Measurements from ENCODE around the gene MRPL42.
A peak's percentile ranks its signal among the peaks of the same experiment; 100 is the strongest.

Gene MRPL42

GRCh38 chr12:93449277-93449676 is 18.0 kb upstream of the MRPL42 start:
- Histone ChIP-seq H3K9me3 (ENCODE audit: control insufficient read depth, low read length) (no peaks in the 10 kb centered on the region), H3K4me3 (ENCODE audit: low read length) (no peak overlapping the region), H3K9ac (ENCODE audit: low read length) (no peak overlapping the region), H3K4me1 (ENCODE audit: control insufficient read depth, insufficient read depth, low read length) (no peaks in the 10 kb centered on the region), H3K27me3 (replicated peaks; ENCODE audit: control insufficient read depth, insufficient read depth, low read length) (no peaks in the 10 kb centered on the region), H3K36me3 (ENCODE audit: control insufficient read depth, insufficient read depth, low read length, severe bottlenecking) (no peaks in the 10 kb centered on the region)
- no peak for DNase-seq (ENCODE audit: low read depth)

- Histone ChIP-seq H3K9me3 (ENCODE audit: control insufficient read depth, low read length) (no peaks in the 10 kb centered on the region), H3K27me3 (replicated peaks; ENCODE audit: control insufficient read depth, insufficient read depth, low read length) (no peaks in the 10 kb centered on the region), H3K4me3 (ENCODE audit: low read length) (no peak overlapping the region), H3K4me1 (ENCODE audit: control insufficient read depth, insufficient read depth, low read length) (no peaks in the 10 kb centered on the region), H3K36me3 (ENCODE audit: control insufficient read depth, insufficient read depth, low read length, severe bottlenecking) (no peaks in the 10 kb centered on the region), H3K9ac (ENCODE audit: low read length) (no peak overlapping the region)
- no peak for DNase-seq (ENCODE audit: low read depth)
Measured at GRCh38 chr12:93451423-93452158, 15.7 kb upstream of the MRPL42 start.

- no peaks in the 10 kb centered on the region for H3K27me3 ChIP-seq (replicated peaks; ENCODE audit: control insufficient read depth, insufficient read depth, low read length)
- no peaks in the 10 kb centered on the region for H3K9me3 ChIP-seq (ENCODE audit: control insufficient read depth, low read length)
- peak; percentile 32 for DNase-seq (ENCODE audit: low read depth)
- no peaks in the 10 kb centered on the region for H3K36me3 ChIP-seq (ENCODE audit: control insufficient read depth, insufficient read depth, low read length, severe bottlenecking)
- no peak overlapping the region for H3K9ac ChIP-seq (ENCODE audit: low read length)
- no peaks in the 10 kb centered on the region for H3K4me1 ChIP-seq (ENCODE audit: control insufficient read depth, insufficient read depth, low read length)
- H3K4me3 ChIP-seq (ENCODE audit: low read length): no peak overlapping the region
Measured at GRCh38 chr12:93453633-93454032, 13.7 kb upstream of the MRPL42 start.

- H3K4me3 ChIP-seq (ENCODE audit: low read length): no peak overlapping the region
- no peaks in the 10 kb centered on the region for H3K9me3 ChIP-seq (ENCODE audit: control insufficient read depth, low read length)
- DNase-seq (ENCODE audit: low read depth): no peak
- H3K9ac ChIP-seq (ENCODE audit: low read length): no peak overlapping the region
- no peaks in the 10 kb centered on the region for H3K27me3 ChIP-seq (replicated peaks; ENCODE audit: control insufficient read depth, insufficient read depth, low read length)
- no peaks in the 10 kb centered on the region for H3K36me3 ChIP-seq (ENCODE audit: control insufficient read depth, insufficient read depth, low read length, severe bottlenecking)
- H3K4me1 ChIP-seq (ENCODE audit: control insufficient read depth, insufficient read depth, low read length): no peaks in the 10 kb centered on the region
Measured at GRCh38 chr12:93456077-93456476, 11.2 kb upstream of the MRPL42 start.

- Histone ChIP-seq H3K36me3 (ENCODE audit: control insufficient read depth, insufficient read depth, low read length, severe bottlenecking) (no peaks in the 10 kb centered on the region), H3K9me3 (ENCODE audit: control insufficient read depth, low read length) (no peaks in the 10 kb centered on the region), H3K27me3 (replicated peaks; ENCODE audit: control insufficient read depth, insufficient read depth, low read length) (no peaks in the 10 kb centered on the region), H3K9ac (ENCODE audit: low read length) (no peak overlapping the region), H3K4me1 (ENCODE audit: control insufficient read depth, insufficient read depth, low read length) (no peaks in the 10 kb centered on the region), H3K4me3 (ENCODE audit: low read length) (no peak overlapping the region)
- DNase-seq (ENCODE audit: low read depth): no peak
Measured at GRCh38 chr12:93459097-93459496, 8.2 kb upstream of the MRPL42 start.

- Histone ChIP-seq H3K9me3 (ENCODE audit: control insufficient read depth, low read length) (no peaks in the 10 kb centered on the region), H3K27me3 (replicated peaks; ENCODE audit: control insufficient read depth, insufficient read depth, low read length) (no peaks in the 10 kb centered on the region), H3K4me1 (ENCODE audit: control insufficient read depth, insufficient read depth, low read length) (no peaks in the 10 kb centered on the region), H3K4me3 (ENCODE audit: low read length) (no peak overlapping the region), H3K9ac (ENCODE audit: low read length) (no peak overlapping the region), H3K36me3 (ENCODE audit: control insufficient read depth, insufficient read depth, low read length, severe bottlenecking) (no peaks in the 10 kb centered on the region)
- no peak for DNase-seq (ENCODE audit: low read depth)
Measured at GRCh38 chr12:93460003-93460402, 7.3 kb upstream of the MRPL42 start.

- no peaks in the 10 kb centered on the region for H3K4me1 ChIP-seq (ENCODE audit: control insufficient read depth, insufficient read depth, low read length)
- H3K9ac ChIP-seq (ENCODE audit: low read length): no peak overlapping the region
- no peaks in the 10 kb centered on the region for H3K36me3 ChIP-seq (ENCODE audit: control insufficient read depth, insufficient read depth, low read length, severe bottlenecking)
- H3K9me3 ChIP-seq (ENCODE audit: control insufficient read depth, low read length): no peaks in the 10 kb centered on the region
- no peak for DNase-seq (ENCODE audit: low read depth)
- H3K4me3 ChIP-seq (ENCODE audit: low read length): no peak overlapping the region
- no peaks in the 10 kb centered on the region for H3K27me3 ChIP-seq (replicated peaks; ENCODE audit: control insufficient read depth, insufficient read depth, low read length)
Measured at GRCh38 chr12:93460902-93461301, 6.4 kb upstream of the MRPL42 start.

- H3K4me3 ChIP-seq (ENCODE audit: low read length): no peak overlapping the region
- H3K36me3 ChIP-seq (ENCODE audit: control insufficient read depth, insufficient read depth, low read length, severe bottlenecking): no peaks in the 10 kb centered on the region
- H3K9ac ChIP-seq (ENCODE audit: low read length): no peak overlapping the region
- H3K9me3 ChIP-seq (ENCODE audit: control insufficient read depth, low read length): no peaks in the 10 kb centered on the region
- H3K27me3 ChIP-seq (replicated peaks; ENCODE audit: control insufficient read depth, insufficient read depth, low read length): no peaks in the 10 kb centered on the region
- H3K4me1 ChIP-seq (ENCODE audit: control insufficient read depth, insufficient read depth, low read length): no peaks in the 10 kb centered on the region
- no peak for DNase-seq (ENCODE audit: low read depth)
Measured at GRCh38 chr12:93461503-93461902, 5.8 kb upstream of the MRPL42 start.

GRCh38 chr12:93465841-93466240 is 1.5 kb upstream of the MRPL42 start:
- Histone ChIP-seq H3K27me3 (replicated peaks; ENCODE audit: control insufficient read depth, insufficient read depth, low read length) (no peaks in the 10 kb centered on the region), H3K9me3 (ENCODE audit: control insufficient read depth, low read length) (no peaks in the 10 kb centered on the region)

GRCh38 chr12:93466625-93467350 is 526 bp upstream of the MRPL42 start:
- H3K36me3 ChIP-seq (ENCODE audit: control insufficient read depth, insufficient read depth, low read length, severe bottlenecking): peaks cover 8% of the 10 kb centered on the region
- H3K9me3 ChIP-seq (ENCODE audit: control insufficient read depth, low read length): no peaks in the 10 kb centered on the region
- DNase-seq (ENCODE audit: low read depth): no peak
- H3K4me1 ChIP-seq (ENCODE audit: control insufficient read depth, insufficient read depth, low read length): peaks cover 15% of the 10 kb centered on the region
- peak overlapping the region; percentile 95 for H3K4me3 ChIP-seq (ENCODE audit: low read length)
- peak overlapping the region; percentile 93 for H3K9ac ChIP-seq (ENCODE audit: low read length)
- H3K27me3 ChIP-seq (replicated peaks; ENCODE audit: control insufficient read depth, insufficient read depth, low read length): no peaks in the 10 kb centered on the region

More at GRCh38 chr12:93465841-93466240, 1.5 kb upstream of the MRPL42 start:
- Histone ChIP-seq H3K36me3 (ENCODE audit: control insufficient read depth, insufficient read depth, low read length, severe bottlenecking) (peaks cover 8% of the 10 kb centered on the region), H3K4me3 (ENCODE audit: low read length) (no peak overlapping the region), H3K4me1 (ENCODE audit: control insufficient read depth, insufficient read depth, low read length) (peaks cover 12% of the 10 kb centered on the region), H3K9ac (ENCODE audit: low read length) (no peak overlapping the region)
- no peak for DNase-seq (ENCODE audit: low read depth)

- Histone ChIP-seq H3K9ac (ENCODE audit: low read length) (peak overlapping the region; percentile 93), H3K36me3 (ENCODE audit: control insufficient read depth, insufficient read depth, low read length, severe bottlenecking) (peaks cover 8% of the 10 kb centered on the region), H3K9me3 (ENCODE audit: control insufficient read depth, low read length) (no peaks in the 10 kb centered on the region), H3K4me1 (ENCODE audit: control insufficient read depth, insufficient read depth, low read length) (peaks cover 15% of the 10 kb centered on the region), H3K4me3 (ENCODE audit: low read length) (peak overlapping the region; percentile 95), H3K27me3 (replicated peaks; ENCODE audit: control insufficient read depth, insufficient read depth, low read length) (no peaks in the 10 kb centered on the region)
- peak; percentile 15 for DNase-seq (ENCODE audit: low read depth)
Measured at GRCh38 chr12:93468008-93468371, 676 bp downstream of the MRPL42 start.
